Measurements from ENCODE around the gene RABGEF1. TPM values are rescaled to one million over a fixed set of nuclear protein-coding genes. Genes with fewer than 3 reads are reported as not detected.
A peak's percentile ranks its signal among the peaks of the same experiment; 100 is the strongest.

Gene RABGEF1
- total and polyA plus RNA-seq, 9 of the 15 experiments (the other 6 are each of a cell fraction or from before 2014, with no cell fraction given): 7.0 to 29.3 (median 20.5) TPM

- TF ChIP-seq HDGF (IDR thresholded peaks at IDR 0.05) (no peak), TCF7 (IDR thresholded peaks at IDR 0.05; ENCODE audit: borderline replicate concordance) (no peak), ZNF79 (CRISPR knock-in tag; IDR thresholded peaks at IDR 0.05; ENCODE audit: low read depth) (no peak), HNRNPK (IDR thresholded peaks at IDR 0.05; ENCODE audit: low read depth, low read length, poor library complexity, severe bottlenecking) (no peak), MBD1 (CRISPR knock-in tag; IDR thresholded peaks at IDR 0.05) (no peak), TRIM24 (IDR thresholded peaks at IDR 0.05) (0 out of 4 replicates have a peak, but pooled peaks of 1 of the 2 experiments have one; percentile 48), DPF2 (IDR thresholded peaks at IDR 0.05) (no peak), ZNF695 (CRISPR knock-in tag; IDR thresholded peaks at IDR 0.05) (no peak), RBM25 (IDR thresholded peaks at IDR 0.05; ENCODE audit: low read depth, low read length, severe bottlenecking) (peak; percentile 50), JUNB (CRISPR knock-in tag; conservative IDR thresholded peaks at IDR 0.05) (peak; percentile 61; the same call in 1 of the 2 replicates), CEBPB (tag; IDR thresholded peaks at IDR 0.05) (peak; percentile 90), RAD51 (IDR thresholded peaks at IDR 0.05; ENCODE audit: borderline replicate concordance, low read depth) (no peak), BRD9 (IDR thresholded peaks at IDR 0.05; ENCODE audit: low read depth, partially characterized antibody) (no peak), MAZ (CRISPR knock-in tag; conservative IDR thresholded peaks at IDR 0.05 in 1 of 2, IDR thresholded peaks at IDR 0.05 in 1 of 2) (peak in 1 of 2 experiments; percentile 45; a peak in 2 of 4 replicates), MIER1 (IDR thresholded peaks at IDR 0.05; ENCODE audit: low read depth) (peak; percentile 31; the same call in 1 of the 2 replicates), FOSL1 (tag; conservative IDR thresholded peaks at IDR 0.05) (0 out of 2 replicates have a peak, but pooled peaks have one; percentile 35), CTCFL (IDR thresholded peaks at IDR 0.05; ENCODE audit: borderline replicate concordance, insufficient read depth, low read depth, low read length, poor library complexity, severe bottlenecking) (no peak), SMC3 (conservative IDR thresholded peaks at IDR 0.05; ENCODE audit: insufficient read depth, low read depth, low read length) (0 out of 2 replicates have a peak, but pooled peaks have one; percentile 31), ZBTB5 (IDR thresholded peaks at IDR 0.05) (no peak)
- TF ChIP-seq, protein P1, sequence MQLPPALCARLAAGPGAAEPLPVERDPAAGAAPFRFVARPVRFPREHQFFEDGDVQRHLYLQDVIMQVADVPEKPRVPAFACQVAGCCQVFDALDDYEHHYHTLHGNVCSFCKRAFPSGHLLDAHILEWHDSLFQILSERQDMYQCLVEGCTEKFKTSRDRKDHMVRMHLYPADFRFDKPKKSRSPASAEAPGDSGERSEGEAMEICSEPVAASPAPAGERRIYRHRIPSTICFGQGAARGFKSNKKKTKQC (CRISPR knock-in tag; IDR thresholded peaks at IDR 0.05): peak; percentile 66
Observed at GRCh38 chr7:66844552-66845378, 104.2 kb downstream of the RABGEF1 start (continued).
